ENCODE data around the gene LRRC49. TPM values are rescaled to one million over a fixed set of nuclear protein-coding genes. Genes with fewer than 3 reads are reported as not detected.
"Not testable (repeated sequence)": the region's sequence is repeated elsewhere in the genome, so short reads cannot be mapped to it uniquely, and the experiment has no call there.

Gene LRRC49
- total RNA-seq, 1 experiment from 2014 or later, result 7.4 TPM

- Histone ChIP-seq H3K27ac (ENCODE audit: low read depth, low read length) (no peak overlapping the region), H3K9ac (ENCODE audit: low read length) (no peak overlapping the region), H4K20me1 (ENCODE audit: insufficient read depth) (no peaks in the 10 kb centered on the region), H3K4me1 (ENCODE audit: control insufficient read depth in 1 of 2, insufficient read depth in 2 of 2, low read length in 2 of 2) (peaks cover 2 to 9% of the 10 kb centered on the region in 2 experiments; a peak in 3 of 4 replicates), H3K36me3 (ENCODE audit: control insufficient read depth in 1 of 2, insufficient read depth in 2 of 2, low read length in 2 of 2) (no peaks in the 10 kb centered on the region), H3K9me3 (ENCODE audit: control insufficient read depth in 1 of 2, insufficient read depth in 1 of 2, low read depth in 1 of 2, low read length in 2 of 2) (no peaks in the 10 kb centered on the region), H3K4me3 (replicated peaks in 1 of 2; ENCODE audit: low read depth in 1 of 2, low read length in 2 of 2) (no peak overlapping the region), H3K27me3 (ENCODE audit: insufficient read depth, low read length) (no peaks in the 10 kb centered on the region), H2AFZ (ENCODE audit: low read depth, low read length, poor library complexity, severe bottlenecking) (no peak overlapping the region), H3K79me2 (ENCODE audit: insufficient read depth, low read length) (no peaks in the 10 kb centered on the region), H3K9me2 (ENCODE audit: insufficient read depth) (no peaks in the 10 kb centered on the region), H3K4me2 (ENCODE audit: low read length) (no peak overlapping the region)
- TF ChIP-seq EZH2phosphoT487 (IDR thresholded peaks at IDR 0.05; ENCODE audit: borderline replicate concordance) (no peak), ZFX (IDR thresholded peaks at IDR 0.05) (no peak), POLR2A (IDR thresholded peaks at IDR 0.05; ENCODE audit: borderline replicate concordance, extremely low read depth, insufficient read depth, insufficient read length) (no peak)
- DNase-seq (ENCODE audit: low read depth, low spot score) (no peak), ATAC-seq (no peak)
- POLR2A ChIA-PET, result interaction anchor here (2.2 kb wide), 1 partner anchor 15 kb away, joined by 8 read pairs; the partner anchor contains the start of gene LARP6
- intact Hi-C loops (cut with micrococcal nuclease), result no loop called here
- RAD21 ChIA-PET (ENCODE audit: low non-redundant PET in 1 of 2, low total read pairs in 2 of 2, uncharacterized antibody in 2 of 2, unreplicated experiment in 2 of 2), result no interaction called here
- CTCF ChIA-PET, result interaction anchor here (1.5 kb wide), 1 partner anchor 57 kb away, joined by 6 read pairs; no protein-coding TSS in a partner anchor
- no TSS peak for BruUV-seq (replicated peaks)
Observed at GRCh38 chr15:70869346-70869745, 23.3 kb upstream of the LRRC49 start.

- BruUV-seq (replicated peaks), result no TSS peak
- Histone ChIP-seq H3K9ac (ENCODE audit: low read length) (no peak overlapping the region), H3K4me2 (ENCODE audit: low read length) (peak overlapping the region; percentile 11; the same call in 1 of the 2 replicates), H3K79me2 (ENCODE audit: insufficient read depth, low read length) (no peaks in the 10 kb centered on the region), H3K36me3 (ENCODE audit: control insufficient read depth in 1 of 2, insufficient read depth in 2 of 2, low read length in 2 of 2) (no peaks in the 10 kb centered on the region), H3K4me3 (replicated peaks in 1 of 2; ENCODE audit: low read depth in 1 of 2, low read length in 2 of 2) (no peak overlapping the region), H3K9me2 (ENCODE audit: insufficient read depth) (no peaks in the 10 kb centered on the region), H2AFZ (ENCODE audit: low read depth, low read length, poor library complexity, severe bottlenecking) (no peak overlapping the region), H3K27ac (ENCODE audit: low read depth, low read length) (no peak overlapping the region), H3K4me1 (ENCODE audit: control insufficient read depth in 1 of 2, insufficient read depth in 2 of 2, low read length in 2 of 2) (peaks cover 2 to 9% of the 10 kb centered on the region in 2 experiments; a peak in 3 of 4 replicates), H4K20me1 (ENCODE audit: insufficient read depth) (no peaks in the 10 kb centered on the region), H3K9me3 (ENCODE audit: control insufficient read depth in 1 of 2, insufficient read depth in 1 of 2, low read depth in 1 of 2, low read length in 2 of 2) (no peaks in the 10 kb centered on the region), H3K27me3 (ENCODE audit: insufficient read depth, low read length) (no peaks in the 10 kb centered on the region)
- TF ChIP-seq JUND (IDR thresholded peaks at IDR 0.05), result peak; percentile 36; the same call in 1 of the 2 replicates
- no peak for TF ChIP-seq ZBTB33 (IDR thresholded peaks at IDR 0.05; ENCODE audit: extremely low read depth, insufficient replicate concordance, low read length)
- DNase-seq (ENCODE audit: low read depth, low spot score) (no peak), ATAC-seq (no peak)
- ChIA-PET POLR2A (interaction anchor here (2.2 kb wide), 1 partner anchor 16 kb away, joined by 8 read pairs; the partner anchor contains the start of gene LARP6), RAD21 (ENCODE audit: low non-redundant PET in 1 of 2, low total read pairs in 2 of 2, uncharacterized antibody in 2 of 2, unreplicated experiment in 2 of 2) (no interaction called here), CTCF (interaction anchor here (1.5 kb wide), 1 partner anchor 58 kb away, joined by 6 read pairs; no protein-coding TSS in a partner anchor)
- intact Hi-C loops (cut with micrococcal nuclease), result no loop called here
Observed at GRCh38 chr15:70870051-70870450, 22.6 kb upstream of the LRRC49 start.

GRCh38 chr15:70871490-70871889 is 21.1 kb upstream of the LRRC49 start:
- RAD21 ChIA-PET (ENCODE audit: low non-redundant PET in 1 of 2, low total read pairs in 2 of 2, uncharacterized antibody in 2 of 2, unreplicated experiment in 2 of 2); POLR2A ChIA-PET; H4K20me1 ChIP-seq (ENCODE audit: insufficient read depth); H3K27ac ChIP-seq (ENCODE audit: low read depth, low read length); H3K4me3 ChIP-seq (replicated peaks in 1 of 2; ENCODE audit: low read depth in 1 of 2, low read length in 2 of 2); ATAC-seq; H3K27me3 ChIP-seq (ENCODE audit: insufficient read depth, low read length); H3K9me2 ChIP-seq (ENCODE audit: insufficient read depth); H2AFZ ChIP-seq (ENCODE audit: low read depth, low read length, poor library complexity, severe bottlenecking); H3K4me1 ChIP-seq (ENCODE audit: control insufficient read depth in 1 of 2, insufficient read depth in 2 of 2, low read length in 2 of 2); H3K9me3 ChIP-seq (ENCODE audit: control insufficient read depth in 1 of 2, insufficient read depth in 1 of 2, low read depth in 1 of 2, low read length in 2 of 2); H3K36me3 ChIP-seq (ENCODE audit: control insufficient read depth in 1 of 2, insufficient read depth in 2 of 2, low read length in 2 of 2); intact Hi-C loops (cut with micrococcal nuclease); DNase-seq (ENCODE audit: low read depth, low spot score); H3K4me2 ChIP-seq (ENCODE audit: low read length); H3K9ac ChIP-seq (ENCODE audit: low read length); CTCF ChIA-PET; H3K79me2 ChIP-seq (ENCODE audit: insufficient read depth, low read length); BruUV-seq (replicated peaks): not testable (repeated sequence)
